ENCODE data around the gene ZNF296. TPM values are rescaled to one million over a fixed set of nuclear protein-coding genes. Genes with fewer than 3 reads are reported as not detected.
A peak's percentile ranks its signal among the peaks of the same experiment; 100 is the strongest.

The ZNF296 gene
- total RNA-seq, 1 donor from 2014 or later: 1.1 TPM

DNA sequence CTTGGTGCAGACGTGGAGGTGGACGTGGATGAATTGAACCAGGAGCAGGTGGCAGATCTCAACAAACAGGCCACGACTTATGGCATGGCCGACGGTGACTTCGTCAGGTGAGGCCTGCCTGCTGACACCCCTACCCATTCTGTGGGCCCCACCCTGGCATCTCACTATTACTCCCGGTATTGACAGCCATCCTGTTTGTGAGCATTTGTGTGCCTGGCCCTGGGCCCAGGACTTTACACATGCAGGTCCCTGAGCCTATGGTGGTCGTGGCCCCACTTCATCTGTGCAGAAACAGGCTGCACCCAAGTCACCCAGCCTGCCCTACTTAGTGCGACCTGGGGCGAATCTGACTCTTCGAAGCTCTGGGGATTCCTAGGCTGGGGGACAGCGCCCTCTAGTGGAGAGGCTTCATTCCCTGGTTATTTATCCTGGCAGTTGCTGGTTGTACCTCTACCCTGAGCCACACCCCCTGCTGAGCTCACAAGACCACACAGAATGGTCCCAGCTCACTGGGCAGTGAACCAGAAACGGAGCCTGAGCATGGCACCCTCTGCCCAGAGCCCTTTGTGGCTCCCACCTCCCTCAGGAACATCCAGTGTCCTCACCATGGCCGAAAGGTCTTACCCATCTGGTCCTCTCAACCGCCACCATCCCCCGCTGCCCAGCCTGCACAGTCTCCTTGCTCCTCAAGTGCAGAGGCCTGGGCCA lies 16.9 kb downstream of the ZNF296 start:
- Mint-ChIP-seq H3K4me1 (no peaks in the 10 kb centered on the region), H3K9me3 (no peaks in the 10 kb centered on the region), H3K27ac (no peak overlapping the region), H3K4me3 (no peak overlapping the region), H3K36me3 (peaks cover 43% of the 10 kb centered on the region), H3K27me3 (ENCODE audit: low read depth) (no peaks in the 10 kb centered on the region)
- peak; percentile 54 to 80 for DNase-seq (ENCODE audit: low spot score in 2 of 2, unreplicated experiment in 2 of 2)
- TF ChIP-seq CTCF (IDR thresholded peaks at IDR 0.05; ENCODE audit: unreplicated experiment): peak; percentile 92

DNA sequence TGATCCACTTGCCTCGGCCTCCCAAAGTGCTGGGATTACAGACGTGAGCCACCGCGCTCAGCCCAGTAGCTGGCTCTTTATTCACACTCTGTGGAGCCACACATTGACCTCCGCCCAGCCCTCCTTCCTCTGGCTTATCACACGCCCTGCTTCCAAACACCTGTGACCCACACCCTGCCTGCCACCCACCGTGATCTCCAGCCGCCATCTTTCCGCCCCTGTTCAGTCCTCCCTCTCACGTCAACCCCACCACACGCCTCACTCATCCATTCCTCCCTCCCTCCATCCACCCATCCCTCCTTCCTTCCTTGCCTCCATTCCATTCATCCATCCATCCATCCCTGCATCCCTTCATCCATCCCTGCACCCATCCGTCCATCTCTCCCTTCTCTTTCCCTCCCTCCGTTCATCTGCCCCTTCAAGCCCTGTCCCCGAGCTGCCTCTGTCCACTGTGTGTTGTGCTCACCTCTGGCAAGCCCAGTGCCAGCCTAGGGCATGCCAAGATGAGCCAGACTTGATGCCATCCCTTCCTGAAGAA lies 17.6 kb downstream of the ZNF296 start:
- DNase-seq (ENCODE audit: low spot score in 2 of 2, unreplicated experiment in 2 of 2): no peak
- H3K27me3 Mint-ChIP-seq (ENCODE audit: low read depth): no peaks in the 10 kb centered on the region
- H3K9me3 Mint-ChIP-seq: no peaks in the 10 kb centered on the region
- H3K27ac Mint-ChIP-seq: no peak overlapping the region
- TF ChIP-seq CTCF (IDR thresholded peaks at IDR 0.05; ENCODE audit: unreplicated experiment): no peak
- H3K4me1 Mint-ChIP-seq: no peaks in the 10 kb centered on the region
- H3K4me3 Mint-ChIP-seq: no peak overlapping the region
- H3K36me3 Mint-ChIP-seq: peaks cover 47% of the 10 kb centered on the region

DNA sequence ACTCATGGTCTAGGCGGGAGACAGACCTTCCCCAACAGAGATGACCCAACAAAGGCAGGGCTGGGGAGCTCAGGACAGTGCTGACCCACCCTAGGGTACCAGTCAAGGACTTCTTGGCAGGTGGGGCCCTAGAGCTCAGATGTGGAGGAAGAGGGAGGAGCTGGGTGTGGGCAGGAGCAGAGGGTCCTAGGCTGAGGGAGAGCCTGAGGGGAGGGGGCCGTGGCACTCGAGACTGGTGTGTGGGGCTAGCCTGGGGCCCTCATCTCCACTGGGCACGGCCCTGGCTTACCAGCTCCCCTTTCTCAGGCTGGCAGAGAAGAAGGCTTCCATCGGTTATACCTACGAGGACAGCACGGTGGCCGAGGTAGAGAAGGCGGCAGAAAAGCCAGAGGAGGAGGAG lies 18.8 kb downstream of the ZNF296 start:
- no peaks in the 10 kb centered on the region for H3K27me3 Mint-ChIP-seq (ENCODE audit: low read depth)
- no peak for TF ChIP-seq CTCF (IDR thresholded peaks at IDR 0.05; ENCODE audit: unreplicated experiment)
- no peaks in the 10 kb centered on the region for H3K9me3 Mint-ChIP-seq
- H3K4me3 Mint-ChIP-seq: no peak overlapping the region
- H3K27ac Mint-ChIP-seq: no peak overlapping the region
- no peak for DNase-seq (ENCODE audit: low spot score in 2 of 2, unreplicated experiment in 2 of 2)
- no peaks in the 10 kb centered on the region for H3K4me1 Mint-ChIP-seq
- peaks cover 42% of the 10 kb centered on the region for H3K36me3 Mint-ChIP-seq

GRCh38 chr19:45056831-45057230 lies 19.4 kb downstream of the ZNF296 start:
- Mint-ChIP-seq H3K4me1 (no peaks in the 10 kb centered on the region), H3K9me3 (no peaks in the 10 kb centered on the region), H3K4me3 (no peak overlapping the region), H3K27me3 (ENCODE audit: low read depth) (no peaks in the 10 kb centered on the region), H3K36me3 (peaks cover 43% of the 10 kb centered on the region), H3K27ac (no peak overlapping the region)
- no peak for TF ChIP-seq CTCF (IDR thresholded peaks at IDR 0.05; ENCODE audit: unreplicated experiment)
- DNase-seq (ENCODE audit: low spot score in 2 of 2, unreplicated experiment in 2 of 2): no peak

GRCh38 chr19:45051929-45052579 lies 24.2 kb downstream of the ZNF296 start:
- H3K36me3 Mint-ChIP-seq: peaks cover 18% of the 10 kb centered on the region
- H3K4me3 Mint-ChIP-seq: no peak overlapping the region
- H3K27ac Mint-ChIP-seq: no peak overlapping the region
- H3K27me3 Mint-ChIP-seq (ENCODE audit: low read depth): no peaks in the 10 kb centered on the region
- no peak for DNase-seq (ENCODE audit: low spot score in 2 of 2, unreplicated experiment in 2 of 2)
- no peaks in the 10 kb centered on the region for H3K9me3 Mint-ChIP-seq
- TF ChIP-seq CTCF (IDR thresholded peaks at IDR 0.05; ENCODE audit: unreplicated experiment): no peak
- no peaks in the 10 kb centered on the region for H3K4me1 Mint-ChIP-seq
